Measurements from ENCODE around the gene SDHAF4.
"Not testable (repeated sequence)": the region's sequence is repeated elsewhere in the genome, so short reads cannot be mapped to it uniquely, and the experiment has no call there.

Gene SDHAF4

GRCh38 chr6:70566751-70567382, at the start of gene SDHAF4:
TSS of gene SDHAF4 (plus strand) at chr6:70566930. CDS start at chr6:70566941, 11 bp downstream.
- DNase-seq: peak; percentile 77

- no peak for DNase-seq
Observed at GRCh38 chr6:70518723-70519122, 48.0 kb upstream of the SDHAF4 start.

GRCh38 chr6:70520575-70520974, 46.2 kb upstream of the SDHAF4 start:
- no peak for DNase-seq

- no peak for DNase-seq
Observed at GRCh38 chr6:70524721-70525286, 41.9 kb upstream of the SDHAF4 start.

GRCh38 chr6:70527071-70527737, 39.5 kb upstream of the SDHAF4 start:
- DNase-seq: no peak

- DNase-seq: no peak
Observed at GRCh38 chr6:70530023-70530422, 36.7 kb upstream of the SDHAF4 start.

- DNase-seq: no peak
Observed at GRCh38 chr6:70531133-70531532, 35.6 kb upstream of the SDHAF4 start.

GRCh38 chr6:70537266-70537665, 29.5 kb upstream of the SDHAF4 start:
- DNase-seq: no peak

GRCh38 chr6:70538376-70538775, 28.4 kb upstream of the SDHAF4 start:
- DNase-seq: no peak

- no peak for DNase-seq
Observed at GRCh38 chr6:70547313-70547712, 19.4 kb upstream of the SDHAF4 start.

- DNase-seq: no peak
Observed at GRCh38 chr6:70547905-70548304, 18.8 kb upstream of the SDHAF4 start.

GRCh38 chr6:70549327-70549726, 17.4 kb upstream of the SDHAF4 start:
- DNase-seq: no peak

GRCh38 chr6:70551566-70551965, 15.2 kb upstream of the SDHAF4 start:
- DNase-seq: no peak

GRCh38 chr6:70552286-70552940, 14.3 kb upstream of the SDHAF4 start:
- not testable (repeated sequence) for DNase-seq

- DNase-seq: no peak
Observed at GRCh38 chr6:70552974-70553373, 13.8 kb upstream of the SDHAF4 start.

- DNase-seq: no peak
Observed at GRCh38 chr6:70557998-70558397, 8.7 kb upstream of the SDHAF4 start.

- not testable (repeated sequence) for DNase-seq
Observed at GRCh38 chr6:70562401-70562800, 4.3 kb upstream of the SDHAF4 start.

GRCh38 chr6:70563530-70563929, 3.2 kb upstream of the SDHAF4 start:
- DNase-seq: no peak

- no peak for DNase-seq
Observed at GRCh38 chr6:70574643-70575042, 7.9 kb downstream of the SDHAF4 start.

GRCh38 chr6:70575899-70576495, 9.3 kb downstream of the SDHAF4 start:
- no peak for DNase-seq

- no peak for DNase-seq
Observed at GRCh38 chr6:70586114-70586513, 19.4 kb downstream of the SDHAF4 start.

GRCh38 chr6:70590400-70590799, 23.7 kb downstream of the SDHAF4 start:
- no peak for DNase-seq

GRCh38 chr6:70592391-70593117, 25.8 kb downstream of the SDHAF4 start:
- no peak for DNase-seq
